Cerebellar cortex (tissue), 1 donor: ENCODE results near the gene COBLL1.

Experiments
- DNase-seq: peaks from one replicate; pipeline ENCODE4 v3.0.0-alpha.2; 2015; ENCODE audit warnings: low spot score

The COBLL1 gene

DNA sequence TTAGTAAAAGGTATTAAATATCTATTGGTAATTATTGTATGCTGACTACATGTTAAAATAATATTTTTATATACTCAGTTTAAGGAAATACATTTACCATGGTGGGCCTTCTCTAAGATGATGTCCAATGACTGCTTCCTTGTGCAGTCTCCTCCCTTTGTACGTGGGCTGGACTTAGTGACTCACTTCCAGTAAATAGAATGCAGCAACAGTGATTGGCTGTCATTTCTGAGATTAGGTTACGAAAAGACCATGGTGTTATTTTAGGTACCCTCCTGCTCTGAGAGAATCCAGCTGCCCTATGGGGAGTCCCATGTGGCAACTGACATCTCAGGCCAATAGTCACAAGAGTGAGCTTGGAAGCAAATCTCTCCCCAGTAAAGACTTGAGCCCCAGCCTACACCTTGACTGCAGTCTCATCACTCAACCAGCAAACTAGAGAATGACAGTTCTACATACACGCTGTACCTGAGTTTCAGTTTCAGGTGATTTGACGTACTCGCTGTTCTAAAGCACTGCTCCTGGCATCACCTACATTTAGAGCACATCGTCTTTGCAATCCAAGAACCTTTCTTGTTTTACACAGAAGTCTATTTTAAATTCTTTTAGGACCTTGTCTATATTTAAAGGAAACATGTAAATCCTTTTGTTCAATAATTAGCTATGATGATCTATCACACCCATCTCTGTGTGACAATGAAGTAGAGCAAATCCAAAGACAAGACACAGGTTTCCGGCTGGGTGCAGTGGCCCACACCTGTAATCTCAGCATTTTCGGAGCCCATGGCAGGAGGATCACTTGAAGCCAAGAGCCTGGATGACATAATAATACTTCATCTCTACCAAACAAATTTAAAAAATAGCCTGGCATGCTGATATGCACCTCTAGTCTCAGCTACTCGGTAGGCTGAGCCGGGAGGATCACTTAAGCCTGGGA, 87.2 kb downstream of the COBLL1 start:
- no peak for DNase-seq

DNA sequence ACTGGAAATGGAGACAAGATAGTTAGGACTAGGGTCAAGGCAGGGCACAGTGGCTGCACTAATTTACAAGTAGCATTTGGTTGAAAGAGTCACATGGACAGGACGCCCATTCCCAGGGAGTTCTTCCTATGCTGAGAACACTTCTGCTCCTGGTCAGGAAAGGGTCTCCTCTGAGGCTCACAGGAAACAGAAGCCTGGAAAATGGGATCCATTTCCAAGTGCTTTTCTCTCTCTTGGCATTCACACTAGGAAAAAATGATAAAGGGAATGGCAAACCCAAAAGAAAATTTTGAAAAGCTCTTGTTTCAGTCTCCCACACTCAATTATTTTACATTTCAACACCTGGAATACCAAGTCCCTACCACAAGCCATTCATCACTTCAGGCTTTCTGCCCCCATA, 88.7 kb downstream of the COBLL1 start:
- DNase-seq, result no peak

DNA sequence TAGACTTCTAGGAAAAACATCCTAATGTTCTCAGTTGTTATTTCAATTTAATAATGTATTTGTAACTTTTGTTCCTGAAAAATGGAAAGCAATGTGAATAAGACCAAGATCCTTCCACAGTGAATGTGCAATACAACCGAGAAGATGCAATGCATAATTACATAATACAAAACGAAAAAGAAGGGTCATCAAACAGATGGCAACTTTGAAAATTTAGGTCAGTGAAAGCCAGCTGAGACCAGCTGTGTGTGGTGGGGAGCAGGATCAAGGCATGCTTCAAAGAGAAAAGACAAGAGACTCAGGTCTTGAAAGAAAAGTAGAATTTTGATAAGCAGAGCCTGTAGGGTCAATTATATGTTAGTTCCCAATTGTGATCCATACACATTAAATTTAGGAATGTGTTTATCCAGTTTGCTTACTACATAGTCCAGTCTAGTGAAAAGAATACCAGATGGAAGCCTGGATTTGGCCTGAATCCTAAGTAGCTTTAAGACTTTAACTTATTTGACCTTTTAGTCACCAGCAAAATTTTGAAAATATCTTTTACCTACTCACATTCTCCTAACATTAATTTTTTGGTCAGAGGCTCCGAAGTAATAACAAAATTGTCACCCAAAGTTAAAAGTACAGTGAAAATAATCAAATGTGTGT, 93.7 kb downstream of the COBLL1 start:
- no peak for DNase-seq

DNA sequence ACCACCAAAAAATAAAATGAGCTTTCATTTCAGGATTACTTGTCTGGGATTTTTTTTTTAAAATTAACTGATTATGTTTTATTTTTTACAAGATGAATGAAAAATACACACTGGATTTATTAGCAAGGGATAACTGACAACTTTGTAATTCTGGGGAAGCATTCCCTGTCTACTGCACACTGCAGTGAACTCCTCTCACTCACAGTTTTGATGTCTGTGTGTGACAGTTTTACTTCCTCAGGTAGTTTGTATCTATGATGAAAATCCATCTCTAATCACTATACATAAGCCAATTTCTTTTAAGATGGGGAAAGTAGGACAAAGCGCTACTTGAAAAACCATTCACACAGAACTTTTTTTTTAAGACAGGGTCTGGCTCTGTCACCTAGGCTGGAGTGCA, 94.5 kb downstream of the COBLL1 start:
- DNase-seq, result no peak

DNA sequence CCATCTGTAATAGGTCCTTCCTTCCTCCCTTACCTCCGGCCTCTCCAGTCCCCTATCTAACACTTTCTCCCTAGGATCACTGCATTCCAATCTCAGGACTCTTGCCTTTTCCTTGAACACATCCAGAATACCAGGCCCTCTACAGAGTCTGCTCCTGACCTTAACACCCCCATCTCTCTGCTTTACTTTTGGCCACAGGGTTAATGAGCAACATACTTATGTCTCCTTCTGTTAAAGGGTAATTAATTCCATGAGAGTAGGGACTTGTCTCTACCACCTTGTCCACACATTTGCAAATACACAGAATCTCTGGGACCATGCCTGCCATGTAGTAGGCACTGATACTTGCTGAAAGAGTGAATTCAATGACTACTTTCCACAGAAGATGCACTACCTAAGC, 94.9 kb downstream of the COBLL1 start:
- DNase-seq, result no peak

DNA sequence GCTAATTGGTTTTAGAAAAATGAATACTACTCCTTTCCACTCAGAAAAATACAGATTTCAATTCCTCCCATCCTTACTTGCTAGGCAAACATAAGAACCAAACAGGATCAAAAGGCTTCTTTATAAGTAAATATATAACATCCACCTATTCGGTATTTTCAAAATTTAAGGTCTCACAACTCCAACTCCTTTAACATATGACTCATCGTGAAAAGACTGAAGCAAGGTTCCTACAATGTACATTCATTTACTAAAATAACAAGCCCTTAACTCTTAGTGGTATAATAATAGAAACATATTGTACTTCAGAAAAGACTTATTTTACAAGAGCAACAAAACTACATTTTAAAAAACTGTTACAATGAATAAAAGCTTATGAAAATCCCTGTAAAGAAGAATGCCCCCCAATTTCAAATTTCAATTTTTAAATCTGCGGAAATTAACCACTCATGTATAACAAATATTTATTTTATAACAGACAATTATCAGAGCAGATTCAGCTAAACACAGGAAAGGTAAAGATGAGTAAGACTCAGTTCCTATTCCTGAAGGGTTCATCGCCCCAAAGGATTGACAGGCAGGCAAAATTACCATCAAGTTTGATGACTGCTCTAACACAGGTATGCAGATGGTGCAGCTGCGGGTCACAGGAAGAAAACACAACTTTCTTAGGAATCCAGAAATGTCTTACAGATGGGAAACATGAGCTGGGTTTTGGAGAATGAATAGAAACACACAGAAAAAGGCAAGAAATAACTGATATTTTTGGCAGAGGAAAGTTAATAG, 96.4 kb downstream of the COBLL1 start:
- DNase-seq, result no peak

DNA sequence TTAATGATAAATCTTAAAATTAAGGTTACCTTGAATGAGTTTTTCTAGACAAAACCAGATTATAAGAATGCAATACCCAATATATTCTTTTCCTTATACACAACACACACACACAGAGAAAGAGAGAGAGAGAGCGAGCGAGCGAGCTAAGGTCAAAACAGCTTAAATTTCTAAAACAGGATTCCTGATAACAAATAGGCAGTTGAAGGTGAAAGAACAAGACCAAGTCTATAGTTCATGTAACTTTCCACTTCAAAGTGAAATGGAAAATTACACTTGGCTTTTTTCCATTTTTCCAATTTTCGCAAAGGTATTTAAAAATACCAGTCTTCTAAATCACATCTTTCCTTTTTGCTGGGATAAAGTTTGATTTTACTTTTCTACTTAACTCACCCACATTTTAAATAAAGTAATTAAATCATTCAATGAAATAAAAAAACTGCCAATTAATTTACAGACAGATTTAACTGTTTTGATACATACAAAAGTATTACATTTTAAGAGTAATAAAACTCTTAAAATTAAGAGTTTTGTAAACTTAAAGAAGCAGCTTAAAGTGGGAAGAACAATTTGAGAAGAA, 98.8 kb downstream of the COBLL1 start:
- no peak for DNase-seq

DNA sequence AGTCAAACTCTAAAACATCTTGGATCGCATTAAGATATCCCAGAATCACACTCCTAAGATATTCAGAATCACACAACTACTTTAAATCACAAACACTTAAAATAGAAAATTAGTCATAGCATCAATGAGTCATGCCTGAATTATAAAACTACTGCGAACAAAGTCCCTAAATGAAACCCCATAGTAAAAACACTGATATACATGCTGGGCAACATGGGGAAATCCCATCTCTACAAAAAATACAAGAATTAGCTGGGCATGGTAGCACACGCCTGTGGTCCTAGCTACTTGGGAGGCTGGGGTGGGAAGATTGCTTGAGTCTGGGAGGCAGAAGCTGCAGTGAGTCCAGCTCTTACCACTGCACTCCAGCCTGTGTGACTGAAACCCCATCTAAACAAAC, 101.7 kb downstream of the COBLL1 start:
- no peak for DNase-seq

DNA sequence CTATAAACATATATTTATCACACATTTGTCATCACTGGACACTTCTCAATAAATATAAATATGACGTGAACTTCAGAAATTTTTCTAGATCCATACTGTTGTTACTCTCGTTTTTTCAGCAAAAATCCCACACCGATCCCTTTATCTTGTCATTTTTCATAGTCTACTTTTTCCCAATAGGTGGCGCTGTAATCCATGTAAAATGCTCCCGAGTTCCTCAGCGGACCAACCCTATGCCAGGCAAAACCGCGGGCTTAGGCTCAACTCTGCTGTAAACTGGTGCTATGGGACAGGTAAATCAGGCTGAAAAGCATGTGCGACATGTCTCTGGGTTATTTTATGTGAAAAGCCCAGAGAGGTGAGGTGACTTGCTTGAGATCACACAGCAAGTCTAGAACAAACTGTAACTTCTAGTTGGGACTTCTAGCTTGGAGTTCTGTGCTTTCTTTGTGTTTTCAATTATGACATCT, 104.0 kb downstream of the COBLL1 start:
- peak; percentile 45 for DNase-seq

DNA sequence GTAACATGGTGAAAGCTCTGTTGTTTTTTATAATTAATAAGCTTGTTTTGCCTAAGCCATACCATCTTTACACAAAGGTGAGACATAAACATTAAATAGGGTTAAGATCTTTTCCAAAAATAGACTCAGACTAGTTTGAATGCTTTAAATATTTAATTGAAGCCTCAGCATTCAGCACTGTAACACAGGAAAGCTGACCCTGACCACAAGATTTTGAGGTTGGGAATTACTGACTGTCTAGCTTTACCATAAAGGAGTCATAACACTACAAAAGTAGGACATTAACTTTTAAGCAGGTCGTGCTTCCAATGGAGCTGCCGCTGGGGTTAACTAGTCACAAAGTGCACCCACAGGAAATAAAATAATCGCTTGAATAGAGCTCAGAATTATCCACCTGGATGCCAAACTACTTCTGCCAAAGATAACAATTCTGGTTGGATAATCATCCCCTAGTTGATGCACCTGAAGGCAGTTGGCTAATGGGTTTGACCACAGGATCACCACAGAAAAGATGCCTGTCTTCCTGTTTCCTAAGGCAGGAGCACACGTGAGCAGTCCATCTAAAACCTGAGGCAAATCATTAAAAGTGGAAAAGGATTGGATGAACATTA, 106.2 kb downstream of the COBLL1 start:
- no peak for DNase-seq

DNA sequence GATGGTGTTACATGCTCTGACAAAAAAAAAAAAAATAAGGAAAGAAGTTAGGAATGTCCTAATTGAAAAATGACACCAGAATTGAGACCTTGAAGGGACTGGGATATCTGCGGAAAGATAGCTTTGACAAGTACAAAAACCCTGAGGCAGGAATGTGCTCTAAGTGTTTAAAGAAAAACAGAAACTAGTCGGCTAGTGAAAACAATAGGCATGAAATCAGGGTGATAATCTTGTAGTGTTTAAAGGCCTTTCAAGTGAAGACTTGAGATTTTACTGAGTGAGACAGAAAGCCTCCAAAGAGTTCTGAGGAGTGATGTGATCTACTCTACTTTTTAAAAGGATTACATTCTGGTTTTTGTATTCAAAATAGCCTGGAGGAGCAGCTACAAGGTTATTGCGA, 107.4 kb downstream of the COBLL1 start:
- no peak for DNase-seq

DNA sequence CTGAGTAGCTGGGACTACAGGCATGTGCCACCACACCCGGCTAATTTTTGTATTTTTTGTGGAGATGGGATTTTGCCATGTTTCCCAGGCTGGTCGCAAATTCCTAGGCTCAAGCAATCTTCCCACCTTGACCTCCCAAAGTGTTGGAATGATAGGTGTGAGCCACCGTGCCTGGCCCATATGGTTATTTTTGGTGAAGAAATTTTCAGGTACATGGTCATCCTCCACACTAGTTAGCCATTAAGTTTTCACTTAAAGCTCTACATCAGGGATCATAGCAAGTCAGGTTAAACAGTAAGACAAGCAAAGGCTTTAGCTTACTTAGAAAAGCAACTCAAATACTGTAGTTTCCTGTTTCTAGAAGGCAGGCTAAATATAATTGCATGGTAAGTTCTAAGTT, 116.1 kb downstream of the COBLL1 start:
- DNase-seq, result no peak

DNA sequence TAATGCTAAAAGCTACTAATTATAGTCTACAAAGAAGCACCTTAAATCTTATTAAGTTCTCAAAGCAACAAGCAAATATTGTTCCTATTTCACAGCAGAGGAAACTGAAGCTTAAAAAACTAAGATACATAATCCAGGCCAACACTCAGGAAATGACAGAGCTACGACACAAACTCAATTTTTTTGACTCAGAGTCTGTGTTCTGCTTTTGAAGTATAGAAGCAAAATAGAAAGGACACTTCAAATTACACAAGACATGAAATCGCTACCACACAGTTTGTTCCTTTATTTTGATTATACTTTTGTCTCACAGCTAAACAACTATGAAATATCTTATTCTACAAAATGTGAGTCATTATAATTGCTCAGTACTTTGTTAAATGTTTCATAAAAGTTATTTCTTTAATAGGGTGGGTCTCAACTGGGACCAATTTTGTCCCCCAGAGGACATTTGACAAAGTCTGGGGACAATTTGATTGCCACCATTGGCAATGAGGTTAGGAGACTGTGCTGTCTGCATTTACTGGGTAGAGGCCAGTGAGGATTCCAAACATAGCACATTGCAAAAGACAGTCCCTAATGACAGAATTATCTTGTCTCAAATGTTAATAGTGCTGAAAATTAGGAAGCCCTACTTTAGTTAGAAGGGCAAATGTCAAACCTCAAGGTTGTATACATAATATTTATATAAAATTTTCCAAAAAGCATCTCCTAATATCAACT, 118.8 kb downstream of the COBLL1 start:
- no peak for DNase-seq

DNA sequence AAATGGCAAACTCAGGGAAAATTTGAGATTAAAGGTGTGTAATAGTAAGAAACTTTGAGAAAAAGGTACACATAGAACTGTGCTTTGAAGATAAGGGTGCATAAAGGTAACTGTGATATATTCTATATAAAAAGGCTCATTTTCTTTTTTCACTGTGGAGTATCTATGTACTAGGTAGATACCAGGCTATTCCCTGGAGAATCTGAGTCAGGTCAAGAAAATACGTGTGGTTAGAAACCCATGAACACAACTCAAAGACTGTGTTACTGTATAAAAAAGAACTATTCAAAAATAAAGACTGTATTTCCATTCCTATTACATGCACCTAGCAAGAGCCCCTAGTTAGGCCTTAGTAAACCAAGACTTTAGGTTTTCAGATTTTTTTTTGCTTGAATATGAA, 120.2 kb downstream of the COBLL1 start:
- no peak for DNase-seq

DNA sequence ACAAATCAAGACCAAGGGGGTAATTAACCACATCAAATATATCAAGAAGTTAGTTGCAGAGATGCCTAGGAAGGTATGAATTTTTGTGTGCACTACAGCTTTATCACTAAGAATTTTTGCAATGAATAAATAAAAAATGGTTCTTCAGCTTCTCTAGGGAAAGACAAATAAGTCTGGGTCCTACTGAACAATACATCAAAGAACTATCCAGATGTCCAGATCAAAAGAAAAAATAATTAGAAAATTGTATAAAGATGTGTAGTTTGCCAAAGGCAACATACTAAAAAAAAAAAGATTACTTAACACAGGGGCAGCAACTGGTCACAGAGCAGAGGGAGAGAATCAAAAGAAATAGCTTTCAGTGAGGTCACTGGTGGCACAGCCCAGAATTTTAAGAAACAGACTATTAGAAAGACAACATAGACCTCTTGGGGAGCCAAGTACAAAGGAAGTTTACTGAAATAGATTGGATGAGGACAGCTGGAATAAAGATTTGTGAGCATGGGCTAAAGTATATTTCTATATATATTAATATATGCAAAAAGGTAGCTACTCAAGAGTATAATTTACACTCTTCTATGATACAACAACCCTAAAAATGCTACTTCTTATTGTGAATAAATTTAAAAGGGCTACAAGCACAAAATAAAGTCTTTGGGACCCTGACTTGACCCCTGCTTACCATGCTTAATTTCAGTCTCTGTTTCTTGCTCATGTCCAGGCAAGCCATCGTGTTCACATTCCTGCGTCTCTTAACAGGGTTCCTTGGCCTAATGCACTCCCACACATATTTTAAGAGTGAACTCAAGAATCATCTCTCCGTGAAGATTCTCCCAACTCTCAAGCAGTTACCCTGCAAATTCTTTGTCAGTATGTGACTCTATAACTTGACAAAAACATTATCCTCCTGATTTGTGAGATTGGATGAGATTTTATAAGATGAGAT, 121.4 kb downstream of the COBLL1 start:
- DNase-seq, result no peak

DNA sequence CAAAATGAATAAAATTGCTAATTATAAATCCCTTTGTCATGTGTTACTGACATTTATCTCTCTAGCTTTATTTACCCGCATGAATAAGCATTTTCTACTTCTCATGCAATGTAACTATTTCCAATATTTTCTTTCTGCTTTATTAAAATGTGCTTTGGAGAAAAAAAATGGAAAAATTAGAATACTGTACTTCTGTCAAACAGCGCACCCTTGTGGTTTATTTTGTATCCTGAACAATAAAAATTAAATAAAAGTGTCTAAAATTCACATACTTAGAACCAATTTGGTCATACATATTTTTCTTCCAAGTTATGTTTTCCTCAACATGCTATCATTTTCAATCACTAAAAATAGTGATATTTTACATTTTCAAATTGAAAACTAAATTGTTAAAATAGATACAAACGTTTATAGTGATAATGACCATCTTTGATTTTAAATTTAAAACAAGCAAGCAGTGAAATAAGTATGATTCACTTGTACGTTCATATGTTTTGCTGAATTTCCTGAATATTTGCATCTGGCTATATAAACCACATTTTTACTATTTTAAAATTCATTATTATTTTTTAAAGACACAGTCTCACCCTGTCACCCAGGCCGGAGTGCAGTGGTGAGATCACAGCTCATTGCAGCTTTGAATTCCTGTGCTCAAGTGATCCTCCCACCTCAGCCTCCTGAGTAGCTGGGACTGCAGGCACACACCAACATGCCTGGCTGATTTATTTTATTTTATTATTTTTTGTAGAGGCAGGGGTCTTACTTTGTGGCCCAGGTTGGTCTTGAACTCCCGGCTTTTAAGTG, 124.4 kb downstream of the COBLL1 start:
- peak; percentile 12 for DNase-seq

DNA sequence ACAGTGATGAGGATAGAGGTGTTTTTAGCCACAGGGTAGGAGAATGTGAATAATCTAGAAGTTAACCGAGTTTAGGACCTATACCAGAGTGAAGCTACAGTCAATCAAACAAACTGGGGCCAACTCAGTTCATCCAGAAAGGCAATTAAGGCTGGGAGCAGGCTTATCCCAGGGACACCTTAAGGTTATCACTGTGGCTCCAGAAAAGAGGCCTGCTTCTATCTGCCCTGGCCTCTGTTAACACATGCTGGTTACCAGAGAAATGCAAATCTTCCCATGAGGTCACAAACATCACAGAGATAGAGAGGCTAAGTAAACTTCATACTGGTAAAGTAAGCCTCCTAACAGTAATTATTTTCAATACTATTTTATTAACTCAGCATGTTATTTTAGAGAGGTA, 127.2 kb downstream of the COBLL1 start:
- DNase-seq, result no peak

DNA sequence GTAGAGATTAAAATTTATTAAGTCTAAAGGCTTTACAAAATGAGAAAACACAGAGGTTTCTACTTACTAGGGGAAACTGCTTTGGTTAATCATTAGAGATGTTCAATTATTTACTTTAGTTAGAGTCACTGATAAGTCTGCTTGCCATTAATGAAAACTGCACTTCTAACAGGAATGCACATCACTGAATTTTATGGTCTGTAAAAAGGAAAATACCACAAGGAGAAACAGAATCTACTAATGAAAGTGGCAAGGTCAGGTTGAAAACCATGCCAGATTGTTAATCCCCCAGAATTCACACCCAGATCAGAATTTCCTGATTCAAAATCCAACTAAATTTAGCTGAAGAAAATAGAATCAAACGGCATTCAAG, 129.9 kb downstream of the COBLL1 start:
- DNase-seq, result no peak
